Suprapubic skin (tissue), 3 donors: ENCODE measurements around the gene TACC3.

Experiments used
- POLR2AphosphoS5 ChIP-seq, 3 donors: sonication (generic); formaldehyde crosslinking; IDR thresholded peaks; one replicate each; pipeline ENCODE4 v1.6.1; 2017; ENCODE audit warnings: antibody characterized with exemption in 3 of 3
- TF ChIP-seq, protein P1 (sequence below), 2 donors: fragments of 200-600 bp in 1 of 2; fragments of 450-650 bp in 1 of 2; sonication (generic) in 1 of 2; IDR thresholded peaks; one replicate each; pipeline ENCODE4 v1.5.1; 2016 to 2019; ENCODE audit warnings: antibody characterized with exemption in 2 of 2, mild to moderate bottlenecking in 1 of 2, moderate library complexity in 1 of 2

DNA sequence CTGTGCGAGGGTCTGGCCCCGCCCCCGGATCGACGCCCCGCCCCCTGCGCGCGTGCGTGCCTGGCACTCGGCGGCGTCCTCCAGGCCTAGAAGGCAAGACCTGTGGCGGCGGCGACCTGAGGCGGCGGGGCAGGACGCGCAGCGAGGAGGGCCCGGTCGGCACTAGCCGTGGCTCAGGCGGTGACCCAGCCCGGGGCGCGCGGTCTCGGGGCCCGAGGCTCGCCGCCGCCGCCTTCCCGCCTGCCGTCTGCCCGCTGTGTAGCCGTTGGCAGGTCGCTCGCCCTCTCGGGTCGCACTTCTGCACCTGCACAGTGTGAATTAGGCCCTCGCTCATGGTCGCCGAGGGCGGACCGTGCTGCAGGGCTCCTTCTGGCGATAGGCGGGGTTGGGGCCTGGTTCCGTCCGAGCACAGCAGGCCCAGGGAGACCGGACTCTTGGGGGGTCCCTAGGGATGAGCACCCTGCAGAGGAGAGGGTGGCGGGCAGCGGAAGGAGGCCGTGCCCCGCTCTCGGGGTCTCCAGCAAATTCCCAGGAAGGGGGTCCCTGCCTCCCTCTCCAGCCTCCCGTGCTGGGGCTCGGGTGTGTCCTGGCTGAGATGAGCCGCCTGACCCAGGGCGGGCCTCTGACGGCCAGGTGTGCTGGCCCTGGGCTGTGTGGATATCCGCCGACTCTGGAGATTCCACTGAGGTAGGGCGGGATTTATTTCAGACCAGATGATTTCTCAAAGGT lies 36.7 kb upstream of the TACC3 start:
- TF ChIP-seq POLR2AphosphoS5 (IDR thresholded peaks at IDR 0.05): no peak
- TF ChIP-seq, protein P1, sequence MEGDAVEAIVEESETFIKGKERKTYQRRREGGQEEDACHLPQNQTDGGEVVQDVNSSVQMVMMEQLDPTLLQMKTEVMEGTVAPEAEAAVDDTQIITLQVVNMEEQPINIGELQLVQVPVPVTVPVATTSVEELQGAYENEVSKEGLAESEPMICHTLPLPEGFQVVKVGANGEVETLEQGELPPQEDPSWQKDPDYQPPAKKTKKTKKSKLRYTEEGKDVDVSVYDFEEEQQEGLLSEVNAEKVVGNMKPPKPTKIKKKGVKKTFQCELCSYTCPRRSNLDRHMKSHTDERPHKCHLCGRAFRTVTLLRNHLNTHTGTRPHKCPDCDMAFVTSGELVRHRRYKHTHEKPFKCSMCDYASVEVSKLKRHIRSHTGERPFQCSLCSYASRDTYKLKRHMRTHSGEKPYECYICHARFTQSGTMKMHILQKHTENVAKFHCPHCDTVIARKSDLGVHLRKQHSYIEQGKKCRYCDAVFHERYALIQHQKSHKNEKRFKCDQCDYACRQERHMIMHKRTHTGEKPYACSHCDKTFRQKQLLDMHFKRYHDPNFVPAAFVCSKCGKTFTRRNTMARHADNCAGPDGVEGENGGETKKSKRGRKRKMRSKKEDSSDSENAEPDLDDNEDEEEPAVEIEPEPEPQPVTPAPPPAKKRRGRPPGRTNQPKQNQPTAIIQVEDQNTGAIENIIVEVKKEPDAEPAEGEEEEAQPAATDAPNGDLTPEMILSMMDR (IDR thresholded peaks at IDR 0.05): no peak
